Measurements from ENCODE around the gene SLC46A2.

The SLC46A2 gene

DNA sequence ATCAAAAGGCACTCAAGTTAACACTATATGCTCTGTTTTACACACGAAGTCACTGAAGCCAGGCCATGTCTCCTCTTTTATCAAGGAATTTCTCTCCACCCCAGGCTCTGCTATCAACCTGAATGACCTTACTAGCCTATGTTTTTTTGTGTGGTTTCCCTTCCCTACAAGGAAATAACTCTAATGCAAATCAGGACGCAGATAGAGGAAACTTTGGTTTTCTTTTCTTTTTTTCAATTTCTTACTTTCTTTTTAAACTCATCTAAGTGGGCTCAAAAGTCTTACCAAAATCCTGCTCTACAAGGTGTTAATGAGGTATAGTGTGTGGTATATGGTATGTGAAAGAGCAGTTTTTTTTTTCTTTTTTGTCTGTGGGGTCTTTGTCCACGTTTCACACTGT lies 5.5 kb upstream of the SLC46A2 start:
- Mint-ChIP-seq H3K4me3 (no peak overlapping the region), H3K9me3 (peaks cover 6% of the 10 kb centered on the region), H3K27me3 (peaks cover 48% of the 10 kb centered on the region), H3K4me1 (no peaks in the 10 kb centered on the region), H3K36me3 (peaks cover 2% of the 10 kb centered on the region), H3K27ac (no peak overlapping the region)

DNA sequence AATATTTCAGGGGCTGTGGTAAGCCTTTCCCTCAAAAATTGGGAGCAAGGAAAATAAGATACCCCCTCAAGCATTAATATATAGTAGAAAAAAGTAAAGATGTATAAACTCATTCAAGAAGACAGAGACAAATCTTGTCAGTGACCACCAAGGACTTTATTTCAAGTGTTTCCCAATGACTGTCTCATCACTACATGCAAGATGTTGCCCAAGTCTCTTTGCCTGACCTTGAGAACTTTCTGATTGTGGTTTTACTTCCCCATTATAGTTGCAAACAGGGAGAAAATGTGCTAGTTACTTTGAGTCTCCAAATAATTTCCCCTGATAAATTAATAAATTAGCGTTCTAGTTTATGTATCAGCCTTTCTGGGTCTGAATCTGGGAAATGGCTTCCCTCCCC lies 4.0 kb upstream of the SLC46A2 start:
- Mint-ChIP-seq H3K9me3 (peaks cover 6% of the 10 kb centered on the region), H3K4me3 (no peak overlapping the region), H3K27me3 (peaks cover 49% of the 10 kb centered on the region), H3K36me3 (peaks cover 2% of the 10 kb centered on the region), H3K27ac (no peak overlapping the region), H3K4me1 (no peaks in the 10 kb centered on the region)

DNA sequence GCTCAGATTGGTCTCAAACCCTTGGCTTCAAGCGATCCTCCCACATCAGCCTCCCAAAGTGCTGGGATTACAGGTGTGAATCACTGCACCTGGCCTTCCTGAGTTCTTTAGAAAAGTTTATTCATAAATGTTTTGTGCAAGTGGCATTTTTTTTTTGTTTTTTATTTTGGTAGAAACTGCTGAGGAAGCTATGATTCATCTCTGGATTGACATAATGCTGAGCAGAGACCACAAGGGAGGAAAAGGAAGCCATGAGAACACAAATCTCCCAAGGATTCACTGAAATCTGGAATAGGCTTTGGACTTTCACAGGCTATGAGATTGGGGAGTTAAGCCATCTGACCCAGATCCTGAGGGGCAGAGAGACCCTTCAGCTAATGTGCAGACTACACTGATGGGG lies 3.4 kb upstream of the SLC46A2 start:
- Mint-ChIP-seq H3K27me3 (peaks cover 48% of the 10 kb centered on the region), H3K4me3 (no peak overlapping the region), H3K36me3 (peaks cover 2% of the 10 kb centered on the region), H3K4me1 (no peaks in the 10 kb centered on the region), H3K27ac (no peak overlapping the region), H3K9me3 (peaks cover 6% of the 10 kb centered on the region)

DNA sequence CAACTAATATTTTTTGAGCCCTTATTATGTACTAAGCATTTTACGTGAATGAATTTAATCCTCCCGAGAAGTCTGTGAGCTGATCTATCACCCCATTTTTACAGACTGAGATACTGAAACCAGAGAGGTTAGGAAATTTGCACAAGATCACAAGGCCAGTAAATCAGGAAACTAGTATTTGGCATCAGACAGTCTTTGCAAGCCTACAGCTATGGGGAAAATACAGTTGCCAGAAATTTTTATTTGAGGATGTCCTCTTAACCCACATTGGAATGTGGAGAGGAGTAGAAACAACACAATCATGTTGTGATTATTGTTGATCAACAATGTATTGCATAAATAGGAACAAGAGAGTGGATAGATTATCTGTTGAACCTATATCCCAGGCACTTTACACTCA lies 2.3 kb upstream of the SLC46A2 start:
- Mint-ChIP-seq H3K27ac (no peak overlapping the region), H3K9me3 (peaks cover 6% of the 10 kb centered on the region), H3K4me3 (no peak overlapping the region), H3K27me3 (peaks cover 43% of the 10 kb centered on the region), H3K4me1 (no peaks in the 10 kb centered on the region), H3K36me3 (peaks cover 2% of the 10 kb centered on the region)

DNA sequence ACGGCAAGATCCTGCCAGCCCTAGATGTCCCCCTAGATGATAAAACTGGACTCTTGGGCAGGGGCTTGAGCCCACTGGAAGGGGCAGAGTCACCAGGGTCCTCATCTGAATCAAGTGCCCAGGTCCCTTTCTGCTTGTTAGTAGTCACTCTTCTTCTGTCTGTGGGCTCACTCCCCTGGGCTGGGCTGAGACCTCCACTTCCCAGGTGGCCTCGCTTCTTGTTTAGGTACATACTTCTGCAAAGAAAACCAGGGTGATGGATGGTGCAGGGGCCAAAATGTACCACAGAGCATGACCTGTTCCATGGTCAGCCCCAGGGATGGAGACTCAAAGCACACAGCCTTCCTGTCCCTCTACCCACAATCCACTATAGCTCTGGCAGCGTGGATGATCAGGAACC lies 845 bp upstream of the SLC46A2 start:
- Mint-ChIP-seq H3K36me3 (peaks cover 2% of the 10 kb centered on the region), H3K4me3 (no peak overlapping the region), H3K27ac (no peak overlapping the region), H3K9me3 (peaks cover 6% of the 10 kb centered on the region), H3K27me3 (peaks cover 38% of the 10 kb centered on the region), H3K4me1 (no peaks in the 10 kb centered on the region)

GRCh38 chr9:112887381-112887780 lies 3.3 kb downstream of the SLC46A2 start:
- no peaks in the 10 kb centered on the region for H3K9me3 Mint-ChIP-seq
- H3K4me1 Mint-ChIP-seq: no peaks in the 10 kb centered on the region
- no peaks in the 10 kb centered on the region for H3K36me3 Mint-ChIP-seq
- H3K27me3 Mint-ChIP-seq: peaks cover 16% of the 10 kb centered on the region
- no peak overlapping the region for H3K4me3 Mint-ChIP-seq
- H3K27ac Mint-ChIP-seq: no peak overlapping the region

DNA sequence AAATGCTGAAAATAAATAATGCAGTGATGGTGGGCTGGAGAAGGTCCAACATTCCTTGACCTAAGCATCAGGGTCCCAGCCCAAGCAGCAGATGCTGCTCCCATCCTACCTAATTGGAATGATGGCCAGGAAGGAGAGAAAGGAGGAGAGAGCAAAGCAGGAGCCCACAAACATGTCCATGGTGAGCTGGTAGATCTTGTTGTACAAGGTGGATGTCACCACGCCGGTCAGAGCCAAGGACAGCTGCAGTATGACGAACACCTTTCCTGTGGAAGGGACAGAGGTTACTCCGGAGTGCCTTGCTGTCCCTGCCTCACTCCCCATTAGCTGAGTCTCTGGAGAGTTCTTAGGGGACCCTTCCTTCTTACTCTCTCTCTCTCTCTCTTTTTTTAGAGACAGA lies 4.3 kb downstream of the SLC46A2 start:
- H3K4me3 Mint-ChIP-seq: no peak overlapping the region
- H3K27ac Mint-ChIP-seq: no peak overlapping the region
- H3K9me3 Mint-ChIP-seq: no peaks in the 10 kb centered on the region
- H3K36me3 Mint-ChIP-seq: no peaks in the 10 kb centered on the region
- peaks cover 7% of the 10 kb centered on the region for H3K27me3 Mint-ChIP-seq
- H3K4me1 Mint-ChIP-seq: no peaks in the 10 kb centered on the region

DNA sequence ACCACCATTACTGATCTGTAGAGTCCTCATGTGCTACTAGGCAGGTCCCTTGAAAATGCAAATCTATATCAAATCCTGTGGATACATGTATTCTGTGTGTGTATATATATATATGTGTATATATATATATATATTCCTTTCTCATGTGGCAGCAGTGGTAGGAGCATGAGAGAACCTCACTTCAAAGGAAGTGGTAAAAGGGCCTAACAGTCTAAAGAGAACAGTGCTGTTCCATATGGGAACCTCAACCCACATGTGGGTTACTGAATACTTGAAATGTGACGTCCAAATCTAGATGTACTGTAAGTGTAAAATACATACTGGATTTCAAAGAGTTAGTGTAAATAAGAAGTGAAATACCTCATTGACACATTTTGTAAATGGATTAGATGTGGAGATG lies 5.4 kb downstream of the SLC46A2 start:
- H3K27me3 Mint-ChIP-seq: peaks cover 7% of the 10 kb centered on the region
- no peaks in the 10 kb centered on the region for H3K4me1 Mint-ChIP-seq
- no peaks in the 10 kb centered on the region for H3K9me3 Mint-ChIP-seq
- no peak overlapping the region for H3K27ac Mint-ChIP-seq
- peaks cover 6% of the 10 kb centered on the region for H3K36me3 Mint-ChIP-seq
- no peak overlapping the region for H3K4me3 Mint-ChIP-seq

- Mint-ChIP-seq H3K27me3 (peaks cover 2% of the 10 kb centered on the region), H3K4me1 (no peaks in the 10 kb centered on the region), H3K27ac (no peak overlapping the region), H3K4me3 (no peak overlapping the region), H3K9me3 (no peaks in the 10 kb centered on the region), H3K36me3 (peaks cover 6% of the 10 kb centered on the region)
Observed at GRCh38 chr9:112884721-112885120, 6.0 kb downstream of the SLC46A2 start.

- Mint-ChIP-seq H3K4me3 (no peak overlapping the region), H3K9me3 (no peaks in the 10 kb centered on the region), H3K4me1 (no peaks in the 10 kb centered on the region), H3K27me3 (no peaks in the 10 kb centered on the region), H3K36me3 (peaks cover 6% of the 10 kb centered on the region), H3K27ac (no peak overlapping the region)
Observed at GRCh38 chr9:112884101-112884500, 6.6 kb downstream of the SLC46A2 start.

DNA sequence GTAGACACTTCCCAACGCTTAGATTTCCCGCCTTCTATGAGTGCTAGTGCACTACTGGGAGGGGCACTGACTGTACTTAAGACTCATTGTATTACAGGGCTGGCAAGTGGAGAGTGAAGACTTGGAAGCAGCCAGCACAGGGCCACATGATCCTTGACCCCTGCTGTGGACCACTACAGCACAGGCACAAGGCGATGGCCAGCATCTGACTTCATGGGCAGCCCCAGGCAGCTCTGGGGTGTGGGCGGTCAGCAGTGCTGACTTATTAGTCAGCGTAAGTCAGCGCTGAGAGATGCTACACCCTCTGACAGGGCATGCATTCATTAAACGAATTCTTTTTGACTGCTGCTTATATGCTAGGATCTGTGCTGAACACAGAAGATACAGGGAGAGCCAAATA lies 9.3 kb downstream of the SLC46A2 start:
- no peaks in the 10 kb centered on the region for H3K4me1 Mint-ChIP-seq
- no peak overlapping the region for H3K27ac Mint-ChIP-seq
- H3K27me3 Mint-ChIP-seq: no peaks in the 10 kb centered on the region
- H3K9me3 Mint-ChIP-seq: no peaks in the 10 kb centered on the region
- H3K36me3 Mint-ChIP-seq: peaks cover 11% of the 10 kb centered on the region
- no peak overlapping the region for H3K4me3 Mint-ChIP-seq

DNA sequence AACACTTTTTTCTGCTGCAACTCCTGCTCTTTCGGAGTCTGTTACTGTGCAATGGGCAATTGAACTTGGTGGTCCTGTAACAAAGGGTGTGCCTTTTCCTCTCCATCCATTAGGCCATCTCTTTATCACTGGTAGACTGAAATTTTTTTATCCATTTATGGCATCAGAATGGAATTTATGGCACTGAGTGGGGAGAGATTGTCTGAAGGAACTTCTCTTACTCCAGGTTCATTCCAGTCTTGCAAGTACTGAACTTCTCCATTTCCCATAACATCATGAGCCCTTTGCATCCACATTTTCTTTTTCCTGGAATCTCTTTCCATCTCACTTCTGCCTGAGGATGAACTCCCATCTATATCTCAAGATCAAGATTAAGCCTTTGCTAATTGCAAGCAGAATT lies 10.0 kb downstream of the SLC46A2 start:
- no peak overlapping the region for H3K4me3 Mint-ChIP-seq
- no peaks in the 10 kb centered on the region for H3K4me1 Mint-ChIP-seq
- H3K9me3 Mint-ChIP-seq: no peaks in the 10 kb centered on the region
- no peaks in the 10 kb centered on the region for H3K27me3 Mint-ChIP-seq
- H3K27ac Mint-ChIP-seq: no peak overlapping the region
- H3K36me3 Mint-ChIP-seq: peaks cover 14% of the 10 kb centered on the region

GRCh38 chr9:112878752-112879151 lies 11.9 kb downstream of the SLC46A2 start:
- H3K27ac Mint-ChIP-seq: no peak overlapping the region
- H3K4me3 Mint-ChIP-seq: no peak overlapping the region
- no peaks in the 10 kb centered on the region for H3K9me3 Mint-ChIP-seq
- peaks cover 14% of the 10 kb centered on the region for H3K36me3 Mint-ChIP-seq
- H3K4me1 Mint-ChIP-seq: no peaks in the 10 kb centered on the region
- no peaks in the 10 kb centered on the region for H3K27me3 Mint-ChIP-seq

GRCh38 chr9:112873773-112874405 lies 16.8 kb downstream of the SLC46A2 start:
- no peaks in the 10 kb centered on the region for H3K9me3 Mint-ChIP-seq

DNA sequence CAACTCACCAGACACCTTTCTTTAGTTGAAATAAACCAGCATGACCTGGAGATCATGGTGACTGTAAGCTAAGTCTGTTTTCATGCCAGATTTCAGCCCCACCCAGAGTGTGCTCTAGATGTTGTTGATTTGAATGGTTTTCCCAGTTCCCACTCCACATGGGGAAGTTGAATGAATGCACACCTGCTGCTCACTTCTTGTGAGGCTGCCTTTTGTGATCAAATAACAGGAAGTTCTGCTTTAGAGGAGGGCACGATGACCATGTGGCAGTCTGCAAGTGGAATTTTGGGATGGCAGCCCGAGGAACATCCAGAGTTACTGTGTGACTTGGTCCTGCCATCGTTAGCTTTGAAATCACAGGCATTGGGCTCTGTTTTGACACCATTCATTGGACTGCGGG lies 18.7 kb downstream of the SLC46A2 start:
- Mint-ChIP-seq H3K36me3 (peaks cover 28% of the 10 kb centered on the region), H3K4me1 (no peaks in the 10 kb centered on the region), H3K9me3 (no peaks in the 10 kb centered on the region), H3K27me3 (no peaks in the 10 kb centered on the region), H3K27ac (no peak overlapping the region), H3K4me3 (no peak overlapping the region)

More at GRCh38 chr9:112873773-112874405, 16.8 kb downstream of the SLC46A2 start:
- Mint-ChIP-seq H3K27me3 (no peaks in the 10 kb centered on the region), H3K27ac (no peak overlapping the region), H3K4me1 (no peaks in the 10 kb centered on the region), H3K36me3 (peaks cover 28% of the 10 kb centered on the region), H3K4me3 (no peak overlapping the region)

DNA sequence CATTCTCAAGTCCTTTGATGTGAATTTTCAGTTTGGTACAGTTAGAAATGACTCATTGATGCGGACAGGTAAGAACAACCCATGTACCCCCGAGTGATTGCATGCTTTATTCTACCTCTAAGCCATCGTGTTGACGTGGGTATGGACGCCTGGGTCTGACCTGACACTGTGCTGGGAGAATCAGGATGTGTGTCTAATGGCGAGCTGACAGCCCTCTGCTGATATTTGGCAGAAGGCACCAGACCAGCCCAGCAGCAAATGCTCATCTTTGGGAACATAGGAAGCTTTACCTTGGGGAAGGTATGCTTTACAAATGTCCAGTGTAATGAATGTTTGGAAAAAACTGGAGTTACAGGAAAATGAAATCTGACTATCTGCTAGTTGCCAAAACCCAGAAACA lies 20.1 kb downstream of the SLC46A2 start:
- no peaks in the 10 kb centered on the region for H3K4me1 Mint-ChIP-seq
- peaks cover 30% of the 10 kb centered on the region for H3K36me3 Mint-ChIP-seq
- no peak overlapping the region for H3K4me3 Mint-ChIP-seq
- H3K27me3 Mint-ChIP-seq: no peaks in the 10 kb centered on the region
- H3K27ac Mint-ChIP-seq: no peak overlapping the region
- H3K9me3 Mint-ChIP-seq: no peaks in the 10 kb centered on the region

- H3K36me3 Mint-ChIP-seq: peaks cover 30% of the 10 kb centered on the region
- no peak overlapping the region for H3K27ac Mint-ChIP-seq
- no peaks in the 10 kb centered on the region for H3K4me1 Mint-ChIP-seq
Observed at GRCh38 chr9:112869917-112870316, 20.8 kb downstream of the SLC46A2 start.

More at GRCh38 chr9:112869917-112870316, 20.8 kb downstream of the SLC46A2 start:
- Mint-ChIP-seq H3K4me3 (no peak overlapping the region), H3K9me3 (no peaks in the 10 kb centered on the region), H3K27me3 (no peaks in the 10 kb centered on the region)

All from activated naive CD4-positive, alpha-beta T cell treated with anti-CD3 and anti-CD28 coated beads, Interleukin-2, amount 50 U/mL, for 24 hours (primary cell).